Measurements from ENCODE around the gene KCNQ1. TPM values are rescaled to one million over a fixed set of nuclear protein-coding genes. Genes with fewer than 3 reads are reported as not detected.

The KCNQ1 gene
- total RNA-seq, 1 donor from 2014 or later = 6.0 TPM

- intact Hi-C loops (cut with micrococcal nuclease) = no loop called here
Measured at GRCh38 chr11:2844996-2845395, 400.2 kb downstream of the KCNQ1 start.

- intact Hi-C loops (cut with micrococcal nuclease) = no loop called here
Measured at GRCh38 chr11:2846056-2846455, 401.2 kb downstream of the KCNQ1 start.

- intact Hi-C loops (cut with micrococcal nuclease) = no loop called here
Measured at GRCh38 chr11:2846470-2846869, 401.7 kb downstream of the KCNQ1 start.

- intact Hi-C loops (cut with micrococcal nuclease) = no loop called here
Measured at GRCh38 chr11:2847561-2847960, 402.8 kb downstream of the KCNQ1 start.

- intact Hi-C loops (cut with micrococcal nuclease) = no loop called here
Measured at GRCh38 chr11:2848497-2848896, 403.7 kb downstream of the KCNQ1 start.

GRCh38 chr11:2849994-2850770, 405.4 kb downstream of the KCNQ1 start:
- intact Hi-C loops (cut with micrococcal nuclease) = no loop called here

- intact Hi-C loops (cut with micrococcal nuclease) = no loop called here
Measured at GRCh38 chr11:2853401-2853800, 408.6 kb downstream of the KCNQ1 start.

GRCh38 chr11:2853997-2854560, 409.3 kb downstream of the KCNQ1 start:
- intact Hi-C loops (cut with micrococcal nuclease) = no loop called here

GRCh38 chr11:2855162-2855561, 410.4 kb downstream of the KCNQ1 start:
- intact Hi-C loops (cut with micrococcal nuclease) = no loop called here

GRCh38 chr11:2857276-2857675, 412.5 kb downstream of the KCNQ1 start:
- intact Hi-C loops (cut with micrococcal nuclease) = no loop called here

GRCh38 chr11:2857918-2858317, 413.1 kb downstream of the KCNQ1 start:
- intact Hi-C loops (cut with micrococcal nuclease) = no loop called here

- intact Hi-C loops (cut with micrococcal nuclease) = no loop called here
Measured at GRCh38 chr11:2858995-2859698, 414.3 kb downstream of the KCNQ1 start.

GRCh38 chr11:2859699-2860037, 414.9 kb downstream of the KCNQ1 start:
- intact Hi-C loops (cut with micrococcal nuclease) = no loop called here

GRCh38 chr11:2860636-2861035, 415.8 kb downstream of the KCNQ1 start:
- intact Hi-C loops (cut with micrococcal nuclease) = no loop called here

- intact Hi-C loops (cut with micrococcal nuclease) = no loop called here
Measured at GRCh38 chr11:2862395-2863275, 417.8 kb downstream of the KCNQ1 start.

- intact Hi-C loops (cut with micrococcal nuclease) = no loop called here
Measured at GRCh38 chr11:2863276-2863618, 418.4 kb downstream of the KCNQ1 start.

- intact Hi-C loops (cut with micrococcal nuclease) = no loop called here
Measured at GRCh38 chr11:2864901-2865300, 420.1 kb downstream of the KCNQ1 start.

GRCh38 chr11:2865922-2866577, 421.2 kb downstream of the KCNQ1 start:
- intact Hi-C loops (cut with micrococcal nuclease) = no loop called here

- intact Hi-C loops (cut with micrococcal nuclease) = no loop called here
Measured at GRCh38 chr11:2867142-2867541, 422.3 kb downstream of the KCNQ1 start.

GRCh38 chr11:2867722-2868505, 423.1 kb downstream of the KCNQ1 start:
- intact Hi-C loops (cut with micrococcal nuclease) = no loop called here

Data from T-helper 2 cell treated with Interferon-gamma antibody and Interleukin-4, amounts not matched to agents 100 ng/mL and 5 ng/mL, for 36 hours (primary cell).